HepG2 (cell line): ENCODE results near the gene SH3GL1. TPM values are rescaled to one million over a fixed set of nuclear protein-coding genes. Genes with fewer than 3 reads are reported as not detected.
A peak's percentile ranks its signal among the peaks of the same experiment; 100 is the strongest.

Experiments
- ATF7 ChIP-seq, 2 experiments: fragments of 450-650 bp in 1 of 2; sonication (generic) in 1 of 2; formaldehyde crosslinking in 1 of 2; IDR thresholded peaks; 2 replicates each; pipeline versions ENCODE4 v1.4.0 to v1.6.1; 2016 to 2020; ENCODE audit warnings: antibody characterized with exemption in 1 of 2, mild to moderate bottlenecking in 1 of 2, missing genetic modification reagents in 1 of 2
- FOXA3 ChIP-seq: IDR thresholded peaks from 2 replicates; pipeline ENCODE4 v1.6.1; 2016; ENCODE audit warnings: missing genetic modification reagents, missing compliant biosample characterization
- HNF4A ChIP-seq: sonication (generic); formaldehyde crosslinking; IDR thresholded peaks from 2 replicates; pipeline ENCODE4 v1.4.0; 2020; ENCODE audit warnings: missing genetic modification reagents
- HNRNPLL ChIP-seq: fragments of 200-400 bp; formaldehyde crosslinking; IDR thresholded peaks from 2 replicates; pipeline ENCODE4 v1.6.1; 2017; ENCODE audit warnings: mild to moderate bottlenecking, low read depth, low read length; ENCODE audit not compliant: poor library complexity, severe bottlenecking
- NKX3-1 ChIP-seq: sonication (generic); formaldehyde crosslinking; IDR thresholded peaks from 2 replicates; pipeline ENCODE4 v1.5.0; 2020; ENCODE audit warnings: missing genetic modification reagents
- NR1H2 ChIP-seq: sonication (generic); formaldehyde crosslinking; IDR thresholded peaks from 2 replicates; pipeline ENCODE4 v1.8.1; 2022; ENCODE audit warnings: low read depth, missing genetic modification reagents, borderline replicate concordance
- POLR2AphosphoS2 ChIP-seq: IDR thresholded peaks from 2 replicates; pipeline ENCODE4 v1.6.1; 2011; ENCODE audit warnings: low read depth, low read length, improper control_type of control experiment
- SALL2 ChIP-seq: sonication (generic); formaldehyde crosslinking; IDR thresholded peaks from 2 replicates; pipeline ENCODE4 v1.8.1; 2023; ENCODE audit warnings: mild to moderate bottlenecking, missing genetic modification reagents, inconsistent platforms
- SMC3 ChIP-seq: IDR thresholded peaks from 2 replicates; pipeline ENCODE4 v1.6.1; 2011; ENCODE audit warnings: low read length, improper control_type of control experiment
- STAT5B ChIP-seq: sonication (generic); formaldehyde crosslinking; IDR thresholded peaks from 2 replicates; pipeline ENCODE4 v1.4.0; 2020; ENCODE audit warnings: missing genetic modification reagents
- TBX3 ChIP-seq: fragments of 450-650 bp; IDR thresholded peaks from 2 replicates; pipeline ENCODE4 v1.6.1; 2017; ENCODE audit warnings: antibody characterized with exemption, mild to moderate bottlenecking, inconsistent platforms, borderline replicate concordance
- ZIK1 ChIP-seq: sonication (generic); formaldehyde crosslinking; IDR thresholded peaks from 2 replicates; pipeline ENCODE4 v1.5.0; 2020; ENCODE audit warnings: mild to moderate bottlenecking, low read depth, missing genetic modification reagents, borderline replicate concordance
- ZNF24 ChIP-seq: fragments of 450-650 bp; IDR thresholded peaks from 2 replicates; pipeline ENCODE4 v1.6.1; 2017; ENCODE audit warnings: antibody characterized with exemption, mild to moderate bottlenecking
- ZNF569 ChIP-seq: sonication (generic); formaldehyde crosslinking; IDR thresholded peaks from 2 replicates; pipeline ENCODE4 v1.5.0; 2020; ENCODE audit warnings: mild to moderate bottlenecking, missing genetic modification reagents, moderate library complexity, borderline replicate concordance
- ZNF777 ChIP-seq: sonication (generic); formaldehyde crosslinking; IDR thresholded peaks from 2 replicates; pipeline ENCODE4 v1.4.0; 2020; ENCODE audit warnings: missing genetic modification reagents
- ZSCAN9 ChIP-seq: IDR thresholded peaks from 2 replicates; pipeline ENCODE4 v1.6.1; 2016; ENCODE audit warnings: borderline replicate concordance
- ZZZ3 ChIP-seq: sonication (generic); formaldehyde crosslinking; IDR thresholded peaks from 2 replicates; pipeline ENCODE4 v1.4.0; 2020; ENCODE audit warnings: missing genetic modification reagents, mild to moderate bottlenecking, borderline replicate concordance
- polyA plus RNA-seq, 8 experiments: library from polyadenylated mRNA; depleted of rRNA in 3 of 8; stranded (reverse) in 7 of 8; unstranded in 1 of 8; fragments of >200 nt; fragmentation: Illumina TruSeq in 4 of 8; extraction: Trizol in 4 of 8; gene quantifications; 2 replicates each; pipeline versions ENCODE4 v1.2.1 to v1.2.3, GENCODE V29; 2011 to 2016; ENCODE audit warnings: low read depth in 4 of 8, missing spikeins in 1 of 8, mixed read lengths in 1 of 8; ENCODE audit not compliant: insufficient read depth in 1 of 8
- total RNA-seq, 5 experiments: library from RNA; depleted of rRNA; stranded (reverse); fragments of >200 nt; fragmentation: Illumina TruSeq; extraction: Trizol; gene quantifications; 2 replicates each; pipeline ENCODE4 v1.2.3, GENCODE V29; 2016; ENCODE audit warnings: low read depth in 1 of 5
- TF ChIP-seq, protein P1 (sequence below): sonication (generic); formaldehyde crosslinking; IDR thresholded peaks from 2 replicates; pipeline ENCODE4 v1.4.0; 2020; ENCODE audit warnings: mild to moderate bottlenecking, missing genetic modification reagents
- TF ChIP-seq, protein P2 (sequence below): sonication (generic); formaldehyde crosslinking; IDR thresholded peaks from 2 replicates; pipeline ENCODE4; 2020; ENCODE audit warnings: missing genetic modification reagents, mild to moderate bottlenecking, borderline replicate concordance
- TF ChIP-seq, protein P3 (sequence below): sonication (generic); formaldehyde crosslinking; IDR thresholded peaks from 2 replicates; pipeline ENCODE4 v1.4.0; 2020; ENCODE audit warnings: mild to moderate bottlenecking, low read depth, missing genetic modification reagents
- TF ChIP-seq, protein P4 (sequence below): IDR thresholded peaks from 2 replicates; pipeline ENCODE4 v1.6.1; 2016; ENCODE audit warnings: missing compliant biosample characterization, missing genetic modification reagents, borderline replicate concordance
- TF ChIP-seq, protein P5 (sequence below): sonication (generic); formaldehyde crosslinking; IDR thresholded peaks from 2 replicates; pipeline ENCODE4 v1.4.0; 2020; ENCODE audit warnings: missing genetic modification reagents

SH3GL1 gene
- total and polyA plus RNA-seq, 2 of the 13 experiments (the other 11 are each of a cell fraction or from before 2014, with no cell fraction given) = 33.0 to 45.1 TPM

DNA sequence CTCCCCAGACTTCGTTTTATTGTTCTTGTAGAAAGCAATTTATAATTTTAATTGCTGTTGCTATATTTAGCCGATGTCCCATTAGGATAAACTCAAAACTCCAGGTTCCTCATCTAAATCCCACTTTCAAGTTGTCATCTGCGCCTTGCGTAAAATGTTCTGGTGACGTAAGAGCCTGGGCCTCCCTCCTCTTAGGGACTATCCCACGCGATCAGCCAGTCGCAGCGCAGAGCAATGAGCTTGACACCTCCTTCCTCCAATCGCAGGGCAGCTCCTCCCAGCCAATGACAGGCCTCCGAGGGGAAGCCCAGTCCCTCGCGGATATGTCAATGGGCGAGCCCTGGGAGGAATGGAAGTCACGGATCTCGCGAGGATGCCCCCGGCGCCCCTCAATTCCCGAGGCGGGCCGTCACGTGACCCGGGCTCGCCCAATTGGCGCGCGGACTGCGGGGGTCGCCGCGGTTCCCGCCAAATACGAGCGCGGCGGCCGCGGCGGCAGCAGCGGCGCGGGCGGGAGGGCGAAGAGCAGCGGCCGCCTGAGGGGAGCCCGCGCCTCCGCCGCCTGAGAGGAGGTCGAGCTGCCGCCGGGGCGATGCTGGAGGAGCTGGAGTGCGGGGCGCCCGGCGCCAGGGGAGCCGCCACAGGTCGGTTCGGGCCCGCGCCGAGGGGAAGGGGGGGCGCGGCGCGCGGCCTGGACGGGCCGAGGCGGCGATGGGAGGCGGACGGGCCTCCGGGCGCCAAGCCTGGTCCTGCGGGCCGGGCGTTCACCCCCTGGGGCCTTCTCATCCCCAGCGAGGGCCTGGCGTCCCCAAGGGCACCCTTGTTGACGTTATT lies 2.0 kb upstream of the SH3GL1 start, which contains the start of gene CHAF1A (continued):
- TF ChIP-seq, protein P1, sequence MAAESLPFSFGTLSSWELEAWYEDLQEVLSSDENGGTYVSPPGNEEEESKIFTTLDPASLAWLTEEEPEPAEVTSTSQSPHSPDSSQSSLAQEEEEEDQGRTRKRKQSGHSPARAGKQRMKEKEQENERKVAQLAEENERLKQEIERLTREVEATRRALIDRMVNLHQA (CRISPR knock-in tag) = no peak
- TF ChIP-seq, protein P2, sequence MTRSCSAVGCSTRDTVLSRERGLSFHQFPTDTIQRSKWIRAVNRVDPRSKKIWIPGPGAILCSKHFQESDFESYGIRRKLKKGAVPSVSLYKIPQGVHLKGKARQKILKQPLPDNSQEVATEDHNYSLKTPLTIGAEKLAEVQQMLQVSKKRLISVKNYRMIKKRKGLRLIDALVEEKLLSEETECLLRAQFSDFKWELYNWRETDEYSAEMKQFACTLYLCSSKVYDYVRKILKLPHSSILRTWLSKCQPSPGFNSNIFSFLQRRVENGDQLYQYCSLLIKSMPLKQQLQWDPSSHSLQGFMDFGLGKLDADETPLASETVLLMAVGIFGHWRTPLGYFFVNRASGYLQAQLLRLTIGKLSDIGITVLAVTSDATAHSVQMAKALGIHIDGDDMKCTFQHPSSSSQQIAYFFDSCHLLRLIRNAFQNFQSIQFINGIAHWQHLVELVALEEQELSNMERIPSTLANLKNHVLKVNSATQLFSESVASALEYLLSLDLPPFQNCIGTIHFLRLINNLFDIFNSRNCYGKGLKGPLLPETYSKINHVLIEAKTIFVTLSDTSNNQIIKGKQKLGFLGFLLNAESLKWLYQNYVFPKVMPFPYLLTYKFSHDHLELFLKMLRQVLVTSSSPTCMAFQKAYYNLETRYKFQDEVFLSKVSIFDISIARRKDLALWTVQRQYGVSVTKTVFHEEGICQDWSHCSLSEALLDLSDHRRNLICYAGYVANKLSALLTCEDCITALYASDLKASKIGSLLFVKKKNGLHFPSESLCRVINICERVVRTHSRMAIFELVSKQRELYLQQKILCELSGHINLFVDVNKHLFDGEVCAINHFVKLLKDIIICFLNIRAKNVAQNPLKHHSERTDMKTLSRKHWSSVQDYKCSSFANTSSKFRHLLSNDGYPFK (CRISPR knock-in tag) = no peak
- TF ChIP-seq ZNF24 (no peak), ZNF777 (CRISPR knock-in tag) (0 out of 2 replicates have a peak, but pooled peaks have one; percentile 26), POLR2AphosphoS2 (no peak), ZSCAN9 (CRISPR knock-in tag) (no peak), ZIK1 (CRISPR knock-in tag) (no peak), SALL2 (0 out of 2 replicates have a peak, but pooled peaks have one; percentile 61), SMC3 (no peak), FOXA3 (peak; percentile 33), ZZZ3 (CRISPR knock-in tag) (no peak; the same call in 1 of the 2 replicates), NR1H2 (CRISPR knock-in tag) (no peak), STAT5B (CRISPR knock-in tag) (no peak), NKX3-1 (no peak), ZNF569 (no peak), HNRNPLL (peak; percentile 28), HNF4A (CRISPR knock-in tag) (no peak), TBX3 (no peak), ATF7 (IDR thresholded peaks at IDR 0.05) (peak; percentile 91), ATF7 (CRISPR knock-in tag; IDR thresholded peaks at IDR 0.05) (peak; percentile 28; the same call in 1 of the 2 replicates)
- TF ChIP-seq, protein P3, sequence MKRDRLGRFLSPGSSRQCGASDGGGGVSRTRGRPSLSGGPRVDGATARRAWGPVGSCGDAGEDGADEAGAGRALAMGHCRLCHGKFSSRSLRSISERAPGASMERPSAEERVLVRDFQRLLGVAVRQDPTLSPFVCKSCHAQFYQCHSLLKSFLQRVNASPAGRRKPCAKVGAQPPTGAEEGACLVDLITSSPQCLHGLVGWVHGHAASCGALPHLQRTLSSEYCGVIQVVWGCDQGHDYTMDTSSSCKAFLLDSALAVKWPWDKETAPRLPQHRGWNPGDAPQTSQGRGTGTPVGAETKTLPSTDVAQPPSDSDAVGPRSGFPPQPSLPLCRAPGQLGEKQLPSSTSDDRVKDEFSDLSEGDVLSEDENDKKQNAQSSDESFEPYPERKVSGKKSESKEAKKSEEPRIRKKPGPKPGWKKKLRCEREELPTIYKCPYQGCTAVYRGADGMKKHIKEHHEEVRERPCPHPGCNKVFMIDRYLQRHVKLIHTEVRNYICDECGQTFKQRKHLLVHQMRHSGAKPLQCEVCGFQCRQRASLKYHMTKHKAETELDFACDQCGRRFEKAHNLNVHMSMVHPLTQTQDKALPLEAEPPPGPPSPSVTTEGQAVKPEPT = peak; percentile 88; the same call in 1 of the 2 replicates
- TF ChIP-seq, protein P4, sequence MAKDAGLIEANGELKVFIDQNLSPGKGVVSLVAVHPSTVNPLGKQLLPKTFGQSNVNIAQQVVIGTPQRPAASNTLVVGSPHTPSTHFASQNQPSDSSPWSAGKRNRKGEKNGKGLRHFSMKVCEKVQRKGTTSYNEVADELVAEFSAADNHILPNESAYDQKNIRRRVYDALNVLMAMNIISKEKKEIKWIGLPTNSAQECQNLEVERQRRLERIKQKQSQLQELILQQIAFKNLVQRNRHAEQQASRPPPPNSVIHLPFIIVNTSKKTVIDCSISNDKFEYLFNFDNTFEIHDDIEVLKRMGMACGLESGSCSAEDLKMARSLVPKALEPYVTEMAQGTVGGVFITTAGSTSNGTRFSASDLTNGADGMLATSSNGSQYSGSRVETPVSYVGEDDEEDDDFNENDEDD = peak; percentile 98
- TF ChIP-seq, protein P5, sequence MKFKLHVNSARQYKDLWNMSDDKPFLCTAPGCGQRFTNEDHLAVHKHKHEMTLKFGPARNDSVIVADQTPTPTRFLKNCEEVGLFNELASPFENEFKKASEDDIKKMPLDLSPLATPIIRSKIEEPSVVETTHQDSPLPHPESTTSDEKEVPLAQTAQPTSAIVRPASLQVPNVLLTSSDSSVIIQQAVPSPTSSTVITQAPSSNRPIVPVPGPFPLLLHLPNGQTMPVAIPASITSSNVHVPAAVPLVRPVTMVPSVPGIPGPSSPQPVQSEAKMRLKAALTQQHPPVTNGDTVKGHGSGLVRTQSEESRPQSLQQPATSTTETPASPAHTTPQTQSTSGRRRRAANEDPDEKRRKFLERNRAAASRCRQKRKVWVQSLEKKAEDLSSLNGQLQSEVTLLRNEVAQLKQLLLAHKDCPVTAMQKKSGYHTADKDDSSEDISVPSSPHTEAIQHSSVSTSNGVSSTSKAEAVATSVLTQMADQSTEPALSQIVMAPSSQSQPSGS = peak; percentile 88; the same call in 1 of the 2 replicates
